ENCODE results near the gene KCNB1.

DNA sequence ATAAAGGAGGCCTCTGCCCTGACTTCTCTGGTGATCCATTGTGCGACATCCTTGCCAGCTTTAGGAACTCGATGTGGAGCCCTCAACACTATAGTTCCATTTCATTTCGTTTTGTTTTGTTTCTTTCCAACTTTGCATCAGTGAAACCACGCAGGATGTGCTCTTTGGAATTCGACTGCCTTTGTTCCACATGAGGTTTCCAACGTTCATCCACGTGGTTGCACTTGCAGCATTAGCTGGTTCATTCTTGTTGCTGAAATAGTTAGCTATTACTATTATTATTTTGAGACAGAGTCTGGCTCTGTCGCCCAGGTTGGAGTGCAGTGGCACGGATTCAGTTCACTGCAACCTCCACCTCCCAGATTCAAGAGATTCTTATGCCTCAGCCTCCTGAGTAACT, 143.3 kb downstream of the KCNB1 start:
- no peak for TF ChIP-seq TAF1 (IDR thresholded peaks at IDR 0.05; ENCODE audit: low read depth, low read length)
- TF ChIP-seq POLR2A (IDR thresholded peaks at IDR 0.05; ENCODE audit: low read depth, low read length): no peak
- no peak for TF ChIP-seq POLR2AphosphoS5 (IDR thresholded peaks at IDR 0.05; ENCODE audit: low read depth, low read length)
- TF ChIP-seq SPI1 (IDR thresholded peaks at IDR 0.05; ENCODE audit: low read depth, low read length): no peak
- TF ChIP-seq PAX5 (IDR thresholded peaks at IDR 0.05; ENCODE audit: insufficient read depth, low read length, severe bottlenecking): no peak
- TF ChIP-seq POU2F2 (IDR thresholded peaks at IDR 0.05; ENCODE audit: low read depth, low read length): no peak
